Activated naive CD8-positive, alpha-beta T cell (primary cell): Measurements from ENCODE around the gene PPM1E.
A peak's percentile ranks its signal among the peaks of the same experiment; 100 is the strongest.

Experiments
- H3K27ac Mint-ChIP-seq: one replicate; pipeline ENCODE4 v1.8.0; 2021; ENCODE audit warnings: mixed read lengths
- H3K27me3 Mint-ChIP-seq: one replicate; pipeline ENCODE4 v1.8.0; 2021; ENCODE audit warnings: mixed read lengths
- H3K36me3 Mint-ChIP-seq: one replicate; pipeline ENCODE4 v1.8.0; 2021; ENCODE audit warnings: mixed read lengths
- H3K4me1 Mint-ChIP-seq: one replicate; pipeline ENCODE4 v1.8.0; 2021; ENCODE audit warnings: low read depth, mixed read lengths
- H3K4me3 Mint-ChIP-seq: one replicate; pipeline ENCODE4 v1.8.0; 2021; ENCODE audit warnings: mild to moderate bottlenecking, mixed read lengths
- H3K9me3 Mint-ChIP-seq: one replicate; pipeline ENCODE4 v1.8.0; 2021; ENCODE audit warnings: low read depth, mixed read lengths

The PPM1E gene

GRCh38 chr17:59026176-59026939 lies 270.7 kb downstream of the PPM1E start:
- Mint-ChIP-seq H3K27ac (no peak overlapping the region), H3K9me3 (no peaks in the 10 kb centered on the region), H3K27me3 (no peaks in the 10 kb centered on the region), H3K36me3 (peaks cover 4% of the 10 kb centered on the region), H3K4me1 (peaks cover 4% of the 10 kb centered on the region), H3K4me3 (no peak overlapping the region)

GRCh38 chr17:59027750-59028149 lies 272.1 kb downstream of the PPM1E start:
- peaks cover 4% of the 10 kb centered on the region for H3K4me1 Mint-ChIP-seq
- no peaks in the 10 kb centered on the region for H3K27me3 Mint-ChIP-seq
- H3K36me3 Mint-ChIP-seq, result peaks cover 2% of the 10 kb centered on the region
- H3K4me3 Mint-ChIP-seq, result no peak overlapping the region
- no peaks in the 10 kb centered on the region for H3K9me3 Mint-ChIP-seq
- peak overlapping the region; percentile 69 for H3K27ac Mint-ChIP-seq

- H3K4me3 Mint-ChIP-seq, result no peak overlapping the region
- H3K27me3 Mint-ChIP-seq, result no peaks in the 10 kb centered on the region
- no peaks in the 10 kb centered on the region for H3K9me3 Mint-ChIP-seq
- peaks cover 2% of the 10 kb centered on the region for H3K36me3 Mint-ChIP-seq
- no peak overlapping the region for H3K27ac Mint-ChIP-seq
- peaks cover 4% of the 10 kb centered on the region for H3K4me1 Mint-ChIP-seq
Measured at GRCh38 chr17:59028328-59028727, 272.7 kb downstream of the PPM1E start.

DNA sequence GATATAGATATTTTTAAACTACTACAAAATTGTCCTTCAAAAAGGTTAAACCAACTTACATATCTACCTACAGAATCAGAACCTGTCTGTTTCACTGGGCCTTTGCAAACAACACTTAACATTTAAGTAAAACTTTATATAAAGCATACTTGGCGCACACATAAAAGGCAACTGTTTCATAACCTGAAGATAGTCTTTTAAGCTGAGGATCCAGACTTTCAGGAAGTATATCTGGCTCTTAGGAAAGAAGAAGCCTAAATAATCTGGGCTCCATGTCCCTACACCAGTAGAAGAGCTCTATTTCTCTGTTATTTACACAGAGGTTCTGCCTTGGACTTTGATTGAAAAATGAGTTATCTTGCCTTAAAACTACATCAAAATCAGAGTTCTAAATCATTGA lies 275.2 kb downstream of the PPM1E start:
- Mint-ChIP-seq H3K27ac (no peak overlapping the region), H3K4me1 (peaks cover 4% of the 10 kb centered on the region), H3K9me3 (no peaks in the 10 kb centered on the region), H3K4me3 (no peak overlapping the region), H3K36me3 (peaks cover 2% of the 10 kb centered on the region), H3K27me3 (no peaks in the 10 kb centered on the region)
